ENCODE measurements around the gene ST6GALNAC2. TPM values are rescaled to one million over a fixed set of nuclear protein-coding genes. Genes with fewer than 3 reads are reported as not detected.
A peak's percentile ranks its signal among the peaks of the same experiment; 100 is the strongest.
"Not testable (repeated sequence)": the region's sequence is repeated elsewhere in the genome, so short reads cannot be mapped to it uniquely, and the experiment has no call there.

The ST6GALNAC2 gene
- total and polyA plus RNA-seq, 2 donors from 2014 or later = 6.5 to 28.6 TPM

GRCh38 chr17:76560036-76560876, 25.4 kb downstream of the ST6GALNAC2 start:
- Histone ChIP-seq H3K9ac (ENCODE audit: low read length in 3 of 3) (no peak overlapping the region), H3K4me1 (ENCODE audit: control insufficient read depth in 2 of 3, insufficient read depth in 2 of 3, low read depth in 1 of 3, low read length in 3 of 3) (peaks cover 0 to 18% (median 17%) of the 10 kb centered on the region in 3 donors), H3K9me3 (ENCODE audit: control insufficient read depth in 2 of 3, insufficient read depth in 1 of 3, low read length in 3 of 3) (no peaks in the 10 kb centered on the region), H3K4me3 (ENCODE audit: low read length in 3 of 3) (no peak overlapping the region), H3K27ac (ENCODE audit: low read depth in 2 of 2, low read length in 2 of 2) (no peak overlapping the region), H3K36me3 (ENCODE audit: control insufficient read depth in 2 of 3, insufficient read depth in 3 of 3, low read length in 3 of 3) (peaks cover 10 to 29% (median 10%) of the 10 kb centered on the region in 3 donors), H3K27me3 (ENCODE audit: control insufficient read depth, insufficient read depth, low read length) (no peaks in the 10 kb centered on the region)
- DNase-seq (no peak), FAIRE-seq (no peak)
- no peak for TF ChIP-seq CTCF (IDR thresholded peaks at IDR 0.05; ENCODE audit: borderline replicate concordance, extremely low read depth, insufficient read depth)
- intact Hi-C loops (cut with DNase I) = no loop called here

GRCh38 chr17:76559460-76559859, 26.2 kb downstream of the ST6GALNAC2 start:
- intact Hi-C loops (cut with DNase I); H3K9me3 ChIP-seq (ENCODE audit: control insufficient read depth in 2 of 3, insufficient read depth in 1 of 3, low read length in 3 of 3); DNase-seq; H3K27me3 ChIP-seq (ENCODE audit: control insufficient read depth, insufficient read depth, low read length); H3K4me3 ChIP-seq (ENCODE audit: low read length in 3 of 3); H3K9ac ChIP-seq (ENCODE audit: low read length in 3 of 3); H3K27ac ChIP-seq (ENCODE audit: low read depth in 2 of 2, low read length in 2 of 2); FAIRE-seq: not testable (repeated sequence)
- peaks cover 4 to 23% (median 9%) of the 10 kb centered on the region in 3 donors for H3K36me3 ChIP-seq (ENCODE audit: control insufficient read depth in 2 of 3, insufficient read depth in 3 of 3, low read length in 3 of 3)
- peaks cover 0 to 19% (median 18%) of the 10 kb centered on the region in 3 donors for H3K4me1 ChIP-seq (ENCODE audit: control insufficient read depth in 2 of 3, insufficient read depth in 2 of 3, low read depth in 1 of 3, low read length in 3 of 3)

- FAIRE-seq (no peak), DNase-seq (peak in 1 of 5 donors; percentile 62)
- H3K36me3 ChIP-seq (ENCODE audit: control insufficient read depth in 2 of 3, insufficient read depth in 3 of 3, low read length in 3 of 3) = peaks cover 4 to 22% (median 9%) of the 10 kb centered on the region in 3 donors
- no peaks in the 10 kb centered on the region for H3K27me3 ChIP-seq (ENCODE audit: control insufficient read depth, insufficient read depth, low read length)
- peak; percentile 41 for TF ChIP-seq CTCF (IDR thresholded peaks at IDR 0.05; ENCODE audit: borderline replicate concordance, extremely low read depth, insufficient read depth)
- H3K9me3 ChIP-seq (ENCODE audit: control insufficient read depth in 2 of 3, insufficient read depth in 1 of 3, low read length in 3 of 3) = no peaks in the 10 kb centered on the region
- peaks cover 0 to 27% (median 24%) of the 10 kb centered on the region in 3 donors for H3K4me1 ChIP-seq (ENCODE audit: control insufficient read depth in 2 of 3, insufficient read depth in 2 of 3, low read depth in 1 of 3, low read length in 3 of 3)
- intact Hi-C loops (cut with DNase I) = no loop called here
- H3K4me3 ChIP-seq (ENCODE audit: low read length in 3 of 3) = peak overlapping the region; percentile 83 to 100 (median 95)
- H3K9ac ChIP-seq (ENCODE audit: low read length in 3 of 3) = peak overlapping the region; percentile 57 to 100 (median 97)
- peak overlapping the region; percentile 80 to 96 for H3K27ac ChIP-seq (ENCODE audit: low read depth in 2 of 2, low read length in 2 of 2)
Measured at GRCh38 chr17:76558198-76559095, 27.2 kb downstream of the ST6GALNAC2 start.

Data from kidney (tissue), 14 donors.